Endothelial cell of umbilical vein (primary cell): ENCODE measurements around the gene HAPLN2. TPM values are rescaled to one million over a fixed set of nuclear protein-coding genes. Genes with fewer than 3 reads are reported as not detected.
A peak's percentile ranks its signal among the peaks of the same experiment; 100 is the strongest.

Source experiments
- BruUV-seq: library from RNA; stranded (reverse); fragments of 400-500 nt; replicated peaks from 2 replicates; lab custom pipeline; 2021; lab: Mats Ljungman, UMichigan
- CTCF ChIA-PET: fragments of 300-600, 350-600 bp; sonication (Branson Sonifier 250); formaldehyde crosslinking; loops from one replicate; lab custom pipeline; 2021; ENCODE audit warnings: antibody characterized with exemption, inconsistent platforms; lab: Charles Lee
- POLR2A ChIA-PET: fragments of 300-600, 350-600 bp; sonication (Branson Sonifier 250); formaldehyde crosslinking; loops from one replicate; lab custom pipeline; 2021; ENCODE audit warnings: antibody characterized with exemption, inconsistent platforms; lab: Charles Lee
- DNase-seq: peaks from one replicate; pipeline ENCODE4 v3.0.0-alpha.2; 2011; ENCODE audit warnings: low read depth, low spot score
- FAIRE-seq: peaks from 2 replicates; lab custom pipeline; 2011; peaks lifted over from hg19 to GRCh38; lab: Jason Lieb, UNC
- H2AFZ ChIP-seq: 2 replicates; pipeline ENCODE4 v1.6.0; 2012; ENCODE audit warnings: low read depth, low read length, control low read depth, inconsistent platforms
- H3K27ac ChIP-seq: 2 replicates; pipeline ENCODE4 v1.5.1; 2011; ENCODE audit warnings: low read depth, mild to moderate bottlenecking, control low read depth, low read length, moderate library complexity; ENCODE audit not compliant: insufficient read depth
- H3K27me3 ChIP-seq, 2 experiments: 2 replicates each; pipeline versions ENCODE4 v1.6.0 to v1.6.1; 2011; ENCODE audit warnings: low read length in 2 of 2, mixed read lengths in 1 of 2; ENCODE audit not compliant: control insufficient read depth in 2 of 2, insufficient read depth in 2 of 2
- H3K36me3 ChIP-seq, 2 experiments: 2 replicates in 1 of 2; 3 replicates in 1 of 2; pipeline ENCODE4 v1.5.1; 2011; ENCODE audit warnings: low read length in 2 of 2, mild to moderate bottlenecking in 1 of 2, moderate library complexity in 1 of 2; ENCODE audit not compliant: control insufficient read depth in 2 of 2, insufficient read depth in 2 of 2; ENCODE audit errors: extremely low read depth in 1 of 2
- H3K4me1 ChIP-seq: 3 replicates; pipeline ENCODE4 v1.5.1; 2011; ENCODE audit warnings: mild to moderate bottlenecking, low read length; ENCODE audit not compliant: control insufficient read depth, insufficient read depth; ENCODE audit errors: extremely low read depth
- H3K4me2 ChIP-seq: 2 replicates; pipeline ENCODE4 v1.6.1; 2011; ENCODE audit warnings: low read length, control low read depth, mixed read lengths; ENCODE audit not compliant: insufficient read depth
- H3K4me3 ChIP-seq, 3 experiments: fragments of 200-600 bp in 1 of 3; sonication (generic), shearing (Covaris generic) in 1 of 3; replicated peaks in 1 of 3; 2 replicates each; pipeline ENCODE4 v1.5.1; 2011 to 2016; ENCODE audit warnings: control low read depth in 3 of 3, low read length in 3 of 3, mild to moderate bottlenecking in 2 of 3, inconsistent platforms in 1 of 3, low read depth in 1 of 3, moderate library complexity in 1 of 3; ENCODE audit not compliant: insufficient read depth in 1 of 3
- H3K79me2 ChIP-seq: 2 replicates; pipeline ENCODE4 v1.6.0; 2012; ENCODE audit warnings: low read length, inconsistent platforms; ENCODE audit not compliant: control insufficient read depth, insufficient read depth
- H3K9ac ChIP-seq: replicated peaks from 2 replicates; pipeline ENCODE3; 2011; ENCODE audit warnings: low read length, control low read depth; ENCODE audit not compliant: insufficient read depth; ENCODE audit errors: extremely low read depth
- H3K9me1 ChIP-seq: replicated peaks from 3 replicates; pipeline ENCODE4 v1.6.0; 2011; ENCODE audit warnings: mild to moderate bottlenecking, low read length; ENCODE audit not compliant: control insufficient read depth, insufficient read depth; ENCODE audit errors: extremely low read depth
- H3K9me3 ChIP-seq: replicated peaks from 2 replicates; pipeline ENCODE4 v1.5.1; 2012; ENCODE audit warnings: low read length, inconsistent platforms; ENCODE audit not compliant: control insufficient read depth, insufficient read depth
- H4K20me1 ChIP-seq: replicated peaks from 2 replicates; pipeline ENCODE3; 2011; ENCODE audit warnings: mild to moderate bottlenecking, low read length; ENCODE audit not compliant: control insufficient read depth, insufficient read depth; ENCODE audit errors: extremely low read depth
- EZH2 ChIP-seq: IDR thresholded peaks from 2 replicates; pipeline ENCODE4 v1.6.1; 2012; ENCODE audit warnings: borderline replicate concordance, low read depth, mild to moderate bottlenecking, moderate library complexity, low read length, inconsistent platforms; ENCODE audit not compliant: severe bottlenecking
- FOS ChIP-seq: IDR thresholded peaks from 2 replicates; pipeline ENCODE4 v1.6.1; 2011; ENCODE audit warnings: mild to moderate bottlenecking, low read length, moderate library complexity, borderline replicate concordance; ENCODE audit not compliant: insufficient read depth
- GATA2 ChIP-seq: IDR thresholded peaks from 2 replicates; pipeline ENCODE4 v1.7.0; 2011; ENCODE audit warnings: low read depth, mild to moderate bottlenecking, moderate library complexity, mixed read lengths, low read length; ENCODE audit not compliant: insufficient read length, insufficient read depth
- POLR2A ChIP-seq: IDR thresholded peaks from 2 replicates; pipeline ENCODE4 v1.6.1; 2012; ENCODE audit warnings: low read depth, mild to moderate bottlenecking, control low read depth, low read length
- dilution Hi-C: fragments of 300-500 bp; cut with MboI; formaldehyde crosslinking; loops from one replicate; pipeline ENCODE4 v1.15.0; 2019; ENCODE audit warnings: low sequenced_read_pairs; ENCODE audit not compliant: extremely low pct_ligation_motif_present
- intact Hi-C: fragments of 100-400 bp; cut with micrococcal nuclease; formaldehyde crosslinking; loops from one replicate; pipeline ENCODE4 v1.10.0; 2022
- polyA plus RNA-seq, 4 experiments: library from polyadenylated mRNA; depleted of rRNA in 3 of 4; stranded (reverse) in 3 of 4; unstranded in 1 of 4; fragments of >200 nt; gene quantifications; 2 replicates each; pipeline versions ENCODE4 v1.2.1 to v1.2.3, GENCODE V29; 2011 to 2012; ENCODE audit warnings: missing spikeins in 1 of 4
- total RNA-seq: library from RNA; stranded (reverse); gene quantifications from 2 replicates; pipeline ENCODE4 v1.2.3, GENCODE V29; 2021
- TF ChIP-seq, protein P1 (sequence below), 2 donors: IDR thresholded peaks; 1 replicate in 1 of 2; 2 replicates in 1 of 2; pipeline ENCODE4 v1.5.1; 2011; ENCODE audit warnings: low read length in 2 of 2, mild to moderate bottlenecking in 2 of 2, moderate library complexity in 2 of 2, control low read depth in 1 of 2, inconsistent platforms in 1 of 2, low read depth in 1 of 2; ENCODE audit not compliant: insufficient read depth in 1 of 2; ENCODE audit errors: extremely low read depth in 1 of 2

Gene HAPLN2
- total and polyA plus RNA-seq, 2 donors (not counting 3 experiments of a cell fraction or from before 2014, with no cell fraction given), result not detected

DNA sequence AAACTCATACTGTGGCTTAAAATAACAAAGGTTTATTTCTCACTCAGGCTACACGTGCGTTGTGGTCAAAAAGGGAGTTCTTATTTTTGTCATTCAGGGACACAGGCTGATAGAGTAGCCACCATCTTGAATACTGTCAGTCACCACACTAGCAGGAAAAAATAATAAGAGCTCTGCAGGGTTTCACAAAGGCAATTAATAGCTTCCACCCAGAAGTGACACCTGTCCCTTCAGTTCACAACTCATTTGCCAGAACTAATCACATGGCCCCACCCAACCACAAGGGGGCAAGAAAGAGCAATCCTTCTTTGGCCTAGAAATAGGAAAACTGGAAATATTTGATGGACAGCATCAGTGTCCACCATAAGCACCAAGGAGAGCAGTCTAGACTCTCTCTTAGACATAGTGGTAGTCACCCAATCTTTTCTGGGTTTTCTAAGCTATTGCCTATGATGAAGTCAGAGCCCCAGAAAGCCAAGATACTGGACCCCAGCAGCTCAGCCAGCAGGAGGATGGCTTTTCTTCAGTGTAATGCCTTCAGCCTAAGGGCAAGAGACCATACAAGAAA, 8.2 kb downstream of the HAPLN2 start:
- dilution Hi-C loops, result no loop called here
- peak; percentile 57 for DNase-seq
- FAIRE-seq, result peak; percentile 73

More for the DNA sequence above, 8.2 kb downstream of the HAPLN2 start:
- no peak overlapping the region for H3K27ac ChIP-seq
- no peaks in the 10 kb centered on the region for H3K36me3 ChIP-seq
- BruUV-seq, result no TSS peak
- no peaks in the 10 kb centered on the region for H4K20me1 ChIP-seq
- intact Hi-C loops, result loop anchor here (1.0 to 5.0 kb wide), 4 partner anchors 51 to 300 kb away; partner anchors contain the start of gene PEAR1
- H2AFZ ChIP-seq, result no peak overlapping the region
- POLR2A ChIA-PET, result interaction anchor here (1.0 kb wide), 1 partner anchor 31 kb away, joined by 8 read pairs; no protein-coding TSS in a partner anchor
- H3K4me1 ChIP-seq, result peaks cover 10% of the 10 kb centered on the region
- CTCF ChIA-PET, result interaction anchor here (0.6 to 13.8 kb wide), 27 partner anchors 9 to 242 kb away, joined by 3 to 237 read pairs (median 7); partner anchors contain the start of genes BCAN, CRABP2, ISG20L2 and METTL25B
- H3K9me3 ChIP-seq, result no peaks in the 10 kb centered on the region
- no peak overlapping the region for H3K9ac ChIP-seq
- peaks cover 35 to 43% of the 10 kb centered on the region in 2 experiments for H3K27me3 ChIP-seq
- no peak overlapping the region for H3K4me2 ChIP-seq
- no peak overlapping the region for H3K4me3 ChIP-seq
- no peaks in the 10 kb centered on the region for H3K9me1 ChIP-seq
- TF ChIP-seq POLR2A (no peak), GATA2 (no peak), FOS (no peak), EZH2 (no peak)
- TF ChIP-seq, protein P1, sequence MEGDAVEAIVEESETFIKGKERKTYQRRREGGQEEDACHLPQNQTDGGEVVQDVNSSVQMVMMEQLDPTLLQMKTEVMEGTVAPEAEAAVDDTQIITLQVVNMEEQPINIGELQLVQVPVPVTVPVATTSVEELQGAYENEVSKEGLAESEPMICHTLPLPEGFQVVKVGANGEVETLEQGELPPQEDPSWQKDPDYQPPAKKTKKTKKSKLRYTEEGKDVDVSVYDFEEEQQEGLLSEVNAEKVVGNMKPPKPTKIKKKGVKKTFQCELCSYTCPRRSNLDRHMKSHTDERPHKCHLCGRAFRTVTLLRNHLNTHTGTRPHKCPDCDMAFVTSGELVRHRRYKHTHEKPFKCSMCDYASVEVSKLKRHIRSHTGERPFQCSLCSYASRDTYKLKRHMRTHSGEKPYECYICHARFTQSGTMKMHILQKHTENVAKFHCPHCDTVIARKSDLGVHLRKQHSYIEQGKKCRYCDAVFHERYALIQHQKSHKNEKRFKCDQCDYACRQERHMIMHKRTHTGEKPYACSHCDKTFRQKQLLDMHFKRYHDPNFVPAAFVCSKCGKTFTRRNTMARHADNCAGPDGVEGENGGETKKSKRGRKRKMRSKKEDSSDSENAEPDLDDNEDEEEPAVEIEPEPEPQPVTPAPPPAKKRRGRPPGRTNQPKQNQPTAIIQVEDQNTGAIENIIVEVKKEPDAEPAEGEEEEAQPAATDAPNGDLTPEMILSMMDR (IDR thresholded peaks at IDR 0.05; ENCODE audit: extremely low read depth in 1 of 2, insufficient read depth in 1 of 2, low read depth in 1 of 2, low read length in 2 of 2), result peak; percentile 59 to 80
- no peaks in the 10 kb centered on the region for H3K79me2 ChIP-seq
